ENCODE data around the gene TMEM132D. TPM values are rescaled to one million over a fixed set of nuclear protein-coding genes. Genes with fewer than 3 reads are reported as not detected.

TMEM132D gene
- total RNA-seq, 1 experiment from 2014 or later: not detected

GRCh38 chr12:129564768-129565167, 339.1 kb downstream of the TMEM132D start:
- H3K4me3 ChIP-seq (ENCODE audit: low read depth, low read length, poor library complexity, severe bottlenecking): no peak overlapping the region
- no peaks in the 10 kb centered on the region for H3K36me3 ChIP-seq (ENCODE audit: insufficient read depth, low read length, poor library complexity, severe bottlenecking)
- intact Hi-C loops (cut with micrococcal nuclease; ENCODE audit: unreplicated experiment): no loop called here
- no peak for TF ChIP-seq CTCF (conservative IDR thresholded peaks at IDR 0.05; ENCODE audit: low read depth, low read length)
- TF ChIP-seq EZH2 (IDR thresholded peaks at IDR 0.05; ENCODE audit: borderline replicate concordance, low read depth, low read length, poor library complexity, severe bottlenecking): no peak
- no peak overlapping the region for H3K27ac ChIP-seq (ENCODE audit: low read depth, low read length, poor library complexity, severe bottlenecking)
- ChIA-PET POLR2A (ENCODE audit: low non-redundant PET) (no interaction called here), CTCF (no interaction called here)
- no TSS peak for BruUV-seq (replicated peaks)
- no peak for DNase-seq (ENCODE audit: low spot score)
- no peaks in the 10 kb centered on the region for H3K4me1 ChIP-seq (ENCODE audit: insufficient read depth, low read length, poor library complexity, severe bottlenecking)
- H3K9me3 ChIP-seq (ENCODE audit: low read depth, low read length, poor library complexity, severe bottlenecking): peaks cover 20% of the 10 kb centered on the region
- H3K27me3 ChIP-seq (replicated peaks; ENCODE audit: insufficient read depth, low read depth, low read length, poor library complexity): no peaks in the 10 kb centered on the region

GRCh38 chr12:129563266-129563665, 340.6 kb downstream of the TMEM132D start:
- POLR2A ChIA-PET (ENCODE audit: low non-redundant PET): no interaction called here
- Histone ChIP-seq H3K27ac (ENCODE audit: low read depth, low read length, poor library complexity, severe bottlenecking) (no peak overlapping the region), H3K4me3 (ENCODE audit: low read depth, low read length, poor library complexity, severe bottlenecking) (no peak overlapping the region), H3K27me3 (replicated peaks; ENCODE audit: insufficient read depth, low read depth, low read length, poor library complexity) (no peaks in the 10 kb centered on the region), H3K9me3 (ENCODE audit: low read depth, low read length, poor library complexity, severe bottlenecking) (peaks cover 19% of the 10 kb centered on the region), H3K4me1 (ENCODE audit: insufficient read depth, low read length, poor library complexity, severe bottlenecking) (no peaks in the 10 kb centered on the region), H3K36me3 (ENCODE audit: insufficient read depth, low read length, poor library complexity, severe bottlenecking) (no peaks in the 10 kb centered on the region)
- no peak for DNase-seq (ENCODE audit: low spot score)
- CTCF ChIA-PET: no interaction called here
- no TSS peak for BruUV-seq (replicated peaks)
- TF ChIP-seq CTCF (conservative IDR thresholded peaks at IDR 0.05; ENCODE audit: low read depth, low read length) (no peak), EZH2 (IDR thresholded peaks at IDR 0.05; ENCODE audit: borderline replicate concordance, low read depth, low read length, poor library complexity, severe bottlenecking) (no peak)
- intact Hi-C loops (cut with micrococcal nuclease; ENCODE audit: unreplicated experiment): no loop called here

- H3K4me1 ChIP-seq (ENCODE audit: insufficient read depth, low read length, poor library complexity, severe bottlenecking): no peaks in the 10 kb centered on the region
- H3K9me3 ChIP-seq (ENCODE audit: low read depth, low read length, poor library complexity, severe bottlenecking): peaks cover 32% of the 10 kb centered on the region
- ChIA-PET POLR2A (ENCODE audit: low non-redundant PET) (no interaction called here), CTCF (no interaction called here)
- BruUV-seq (replicated peaks): no TSS peak
- TF ChIP-seq EZH2 (IDR thresholded peaks at IDR 0.05; ENCODE audit: borderline replicate concordance, low read depth, low read length, poor library complexity, severe bottlenecking): no peak
- TF ChIP-seq CTCF (conservative IDR thresholded peaks at IDR 0.05; ENCODE audit: low read depth, low read length): no peak
- H3K27me3 ChIP-seq (replicated peaks; ENCODE audit: insufficient read depth, low read depth, low read length, poor library complexity): no peaks in the 10 kb centered on the region
- intact Hi-C loops (cut with micrococcal nuclease; ENCODE audit: unreplicated experiment): no loop called here
- no peak overlapping the region for H3K4me3 ChIP-seq (ENCODE audit: low read depth, low read length, poor library complexity, severe bottlenecking)
- H3K36me3 ChIP-seq (ENCODE audit: insufficient read depth, low read length, poor library complexity, severe bottlenecking): no peaks in the 10 kb centered on the region
- no peak overlapping the region for H3K27ac ChIP-seq (ENCODE audit: low read depth, low read length, poor library complexity, severe bottlenecking)
- DNase-seq (ENCODE audit: low spot score): no peak
Observed at GRCh38 chr12:129561304-129561703, 342.5 kb downstream of the TMEM132D start.
